GM10847 (cell line): ENCODE results near the gene NELFCD.

Source experiments
- POLR2A ChIP-seq: IDR thresholded peaks from 2 replicates; pipeline ENCODE4 v1.6.1; 2011; ENCODE audit not compliant: insufficient read length; ENCODE audit errors: extremely low read depth

Gene NELFCD

GRCh38 chr20:58967652-58968429 is 13.2 kb upstream of the NELFCD start:
- TF ChIP-seq POLR2A = no peak

- TF ChIP-seq POLR2A = no peak
These were observed 11.6 kb upstream of the NELFCD start for GRCh38 chr20:58969439-58969838.

GRCh38 chr20:58970146-58970545 is 10.9 kb upstream of the NELFCD start:
- TF ChIP-seq POLR2A = no peak

- TF ChIP-seq POLR2A = no peak
These were observed 9.6 kb upstream of the NELFCD start for GRCh38 chr20:58971429-58971828.

- TF ChIP-seq POLR2A = no peak
These were observed 7.9 kb upstream of the NELFCD start for GRCh38 chr20:58973179-58973578.

- no peak for TF ChIP-seq POLR2A
These were observed 7.2 kb upstream of the NELFCD start for GRCh38 chr20:58973866-58974265.

GRCh38 chr20:58975353-58975752 is 5.7 kb upstream of the NELFCD start:
- no peak for TF ChIP-seq POLR2A

GRCh38 chr20:58976061-58976730 is 4.9 kb upstream of the NELFCD start:
- no peak for TF ChIP-seq POLR2A

- TF ChIP-seq POLR2A = no peak
These were observed 2.5 kb upstream of the NELFCD start for GRCh38 chr20:58978351-58979190.

GRCh38 chr20:58981628-58982364 is 740 bp downstream of the NELFCD start:
- TF ChIP-seq POLR2A = no peak

- TF ChIP-seq POLR2A = no peak
These were observed 1.5 kb downstream of the NELFCD start for GRCh38 chr20:58982406-58983114.

GRCh38 chr20:58984691-58985090 is 3.6 kb downstream of the NELFCD start:
- TF ChIP-seq POLR2A = no peak

- TF ChIP-seq POLR2A = no peak
These were observed 4.6 kb downstream of the NELFCD start for GRCh38 chr20:58985656-58986055.

- no peak for TF ChIP-seq POLR2A
These were observed 5.4 kb downstream of the NELFCD start for GRCh38 chr20:58986286-58986967.
